Kidney epithelial cell (primary cell): Measurements from ENCODE around the gene LRCH1. TPM values are rescaled to one million over a fixed set of nuclear protein-coding genes. Genes with fewer than 3 reads are reported as not detected.

Experiments
- DNase-seq: peaks from one replicate; pipeline ENCODE4 v3.0.0-alpha.2; 2010; ENCODE audit warnings: low read depth
- H3K27me3 ChIP-seq: 2 replicates; pipeline ENCODE4 v1.6.0; 2011; ENCODE audit warnings: low read length; ENCODE audit not compliant: control insufficient read depth, insufficient read depth
- H3K36me3 ChIP-seq: 2 replicates; pipeline ENCODE4 v1.5.1; 2011; ENCODE audit warnings: low read length; ENCODE audit not compliant: control insufficient read depth, insufficient read depth
- H3K4me3 ChIP-seq: 2 replicates; pipeline ENCODE4 v1.5.1; 2011; ENCODE audit warnings: low read depth, mild to moderate bottlenecking, control low read depth, low read length
- CTCF ChIP-seq: IDR thresholded peaks from 2 replicates; pipeline ENCODE4 v1.5.1; 2011; ENCODE audit warnings: mild to moderate bottlenecking, moderate library complexity, low read length, control low read depth, inconsistent platforms; ENCODE audit not compliant: insufficient read depth, poor library complexity, severe bottlenecking
- total RNA-seq: library from RNA; depleted of rRNA; stranded (reverse); fragments of >200 nt; gene quantifications from 2 replicates; pipeline ENCODE4 v1.2.3, GENCODE V29; 2015

LRCH1 gene
- total RNA-seq, 1 donor from 2014 or later = 14.0 TPM

- no peak for DNase-seq
- no peaks in the 10 kb centered on the region for H3K27me3 ChIP-seq
- no peak for TF ChIP-seq CTCF
- H3K36me3 ChIP-seq = no peaks in the 10 kb centered on the region
- no peak overlapping the region for H3K4me3 ChIP-seq
Measured at GRCh38 chr13:46529216-46529919, 23.6 kb upstream of the LRCH1 start.

- no peak for TF ChIP-seq CTCF
- H3K4me3 ChIP-seq = no peak overlapping the region
- no peaks in the 10 kb centered on the region for H3K27me3 ChIP-seq
- DNase-seq = no peak
- H3K36me3 ChIP-seq = no peaks in the 10 kb centered on the region
Measured at GRCh38 chr13:46530084-46530935, 22.7 kb upstream of the LRCH1 start.

DNA sequence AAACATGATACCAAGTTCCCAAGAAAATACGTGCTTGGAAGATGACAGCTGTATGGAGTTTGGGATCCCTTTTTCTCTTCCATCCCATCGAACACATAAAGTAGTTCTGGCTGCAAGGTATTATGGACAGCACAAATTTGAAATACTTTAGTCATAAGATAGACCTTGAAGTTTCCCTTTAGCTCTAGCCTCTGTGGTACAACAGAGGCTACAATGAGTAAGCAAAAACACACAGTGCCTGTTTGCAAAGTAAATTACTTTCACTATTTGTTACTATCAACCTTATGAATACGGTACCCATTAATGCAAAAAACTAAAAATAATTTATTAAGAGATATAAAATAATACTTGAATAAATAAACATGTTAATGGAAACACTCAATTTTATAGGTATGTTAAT is 21.0 kb upstream of the LRCH1 start:
- H3K27me3 ChIP-seq = no peaks in the 10 kb centered on the region
- no peaks in the 10 kb centered on the region for H3K36me3 ChIP-seq
- no peak for DNase-seq
- TF ChIP-seq CTCF = no peak
- H3K4me3 ChIP-seq = no peak overlapping the region

GRCh38 chr13:46535002-46535401 is 18.0 kb upstream of the LRCH1 start:
- no peaks in the 10 kb centered on the region for H3K27me3 ChIP-seq
- DNase-seq = no peak
- H3K4me3 ChIP-seq = no peak overlapping the region
- TF ChIP-seq CTCF = no peak
- H3K36me3 ChIP-seq = no peaks in the 10 kb centered on the region

GRCh38 chr13:46535825-46536224 is 17.1 kb upstream of the LRCH1 start:
- no peak overlapping the region for H3K4me3 ChIP-seq
- DNase-seq = no peak
- H3K36me3 ChIP-seq = no peaks in the 10 kb centered on the region
- TF ChIP-seq CTCF = no peak
- H3K27me3 ChIP-seq = no peaks in the 10 kb centered on the region
